Measurements from ENCODE around the gene ORMDL1. TPM values are rescaled to one million over a fixed set of nuclear protein-coding genes. Genes with fewer than 3 reads are reported as not detected.

ORMDL1 gene
- total and polyA plus RNA-seq, 2 donors (not counting 1 experiment from before 2014, with no cell fraction given): 68.5 to 96.7 TPM

DNA sequence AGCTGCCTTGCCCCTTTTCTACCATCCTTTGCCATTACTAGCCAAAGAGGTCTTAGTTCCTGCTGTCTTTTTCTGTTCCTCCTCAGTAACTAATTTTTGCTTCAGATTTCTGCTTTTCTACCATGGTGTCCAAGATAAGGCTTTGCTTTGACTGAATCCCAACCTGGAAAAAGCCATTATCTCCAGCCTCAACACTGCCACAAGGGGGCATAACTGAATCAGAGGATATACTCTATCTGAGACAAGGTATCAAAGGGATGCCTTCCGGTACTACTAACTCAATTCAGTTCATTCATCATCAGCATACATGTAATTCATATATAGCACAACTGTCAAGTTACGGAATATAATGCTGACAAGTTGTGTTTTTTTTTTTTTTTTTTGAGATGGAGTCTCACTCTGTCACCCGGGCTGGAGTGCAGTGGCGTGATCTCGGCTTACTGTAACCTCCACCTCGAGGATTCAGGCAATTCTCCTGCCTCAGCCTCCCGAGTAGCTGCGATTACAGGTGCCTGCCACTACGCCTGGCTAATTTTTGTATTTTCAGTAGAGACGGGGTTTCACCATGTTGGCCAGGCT is 33.0 kb downstream of the ORMDL1 start:
- peak; percentile 7 to 38 for DNase-seq (ENCODE audit: low read depth in 2 of 2)
- Histone ChIP-seq H3K4me1 (ENCODE audit: control insufficient read depth, extremely low read depth, insufficient read depth, low read length) (no peaks in the 10 kb centered on the region), H3K4me2 (ENCODE audit: extremely low read depth, insufficient read depth, low read length) (no peak overlapping the region), H3K27me3 (ENCODE audit: control insufficient read depth, insufficient read depth, low read length) (no peaks in the 10 kb centered on the region), H3K36me3 (ENCODE audit: control insufficient read depth, insufficient read depth, low read length) (no peaks in the 10 kb centered on the region), H3K9ac (ENCODE audit: insufficient read depth, low read length) (no peak overlapping the region), H3K27ac (ENCODE audit: insufficient read depth, low read length) (no peak overlapping the region), H4K20me1 (ENCODE audit: control insufficient read depth, extremely low read depth, insufficient read depth, low read length) (no peaks in the 10 kb centered on the region), H3K4me3 (replicated peaks in 1 of 4; ENCODE audit: control extremely low read depth in 1 of 4, insufficient read depth in 1 of 4, low read depth in 3 of 4, low read length in 4 of 4) (no peak overlapping the region), H3K9me3 (ENCODE audit: control insufficient read depth, insufficient read depth, low read depth, low read length) (no peaks in the 10 kb centered on the region), H2AFZ (ENCODE audit: low read length) (no peak overlapping the region), H3K79me2 (ENCODE audit: control insufficient read depth, insufficient read depth, low read length) (no peaks in the 10 kb centered on the region)
- TF ChIP-seq CTCF (conservative IDR thresholded peaks at IDR 0.05 in 1 of 2, IDR thresholded peaks at IDR 0.05 in 1 of 2; ENCODE audit: low read depth in 1 of 2, low read length in 2 of 2) (peak; percentile 67 to 78), EZH2 (IDR thresholded peaks at IDR 0.05; ENCODE audit: low read length, missing control alignments) (no peak)

- Histone ChIP-seq H4K20me1 (ENCODE audit: control insufficient read depth, extremely low read depth, insufficient read depth, low read length) (no peaks in the 10 kb centered on the region), H3K27ac (ENCODE audit: insufficient read depth, low read length) (no peak overlapping the region), H2AFZ (ENCODE audit: low read length) (no peak overlapping the region), H3K4me1 (ENCODE audit: control insufficient read depth, extremely low read depth, insufficient read depth, low read length) (no peaks in the 10 kb centered on the region), H3K4me3 (replicated peaks in 1 of 4; ENCODE audit: control extremely low read depth in 1 of 4, insufficient read depth in 1 of 4, low read depth in 3 of 4, low read length in 4 of 4) (no peak overlapping the region), H3K79me2 (ENCODE audit: control insufficient read depth, insufficient read depth, low read length) (no peaks in the 10 kb centered on the region), H3K9me3 (ENCODE audit: control insufficient read depth, insufficient read depth, low read depth, low read length) (no peaks in the 10 kb centered on the region), H3K27me3 (ENCODE audit: control insufficient read depth, insufficient read depth, low read length) (no peaks in the 10 kb centered on the region), H3K36me3 (ENCODE audit: control insufficient read depth, insufficient read depth, low read length) (no peaks in the 10 kb centered on the region), H3K9ac (ENCODE audit: insufficient read depth, low read length) (no peak overlapping the region), H3K4me2 (ENCODE audit: extremely low read depth, insufficient read depth, low read length) (no peak overlapping the region)
- TF ChIP-seq EZH2 (IDR thresholded peaks at IDR 0.05; ENCODE audit: low read length, missing control alignments) (no peak), CTCF (conservative IDR thresholded peaks at IDR 0.05 in 1 of 2, IDR thresholded peaks at IDR 0.05 in 1 of 2; ENCODE audit: low read depth in 1 of 2, low read length in 2 of 2) (no peak)
- DNase-seq (ENCODE audit: low read depth in 2 of 2): no peak
Observed at GRCh38 chr2:189729430-189729829, 54.7 kb downstream of the ORMDL1 start.

- TF ChIP-seq EZH2 (IDR thresholded peaks at IDR 0.05; ENCODE audit: low read length, missing control alignments) (no peak), CTCF (conservative IDR thresholded peaks at IDR 0.05 in 1 of 2, IDR thresholded peaks at IDR 0.05 in 1 of 2; ENCODE audit: low read depth in 1 of 2, low read length in 2 of 2) (no peak)
- DNase-seq (ENCODE audit: low read depth in 2 of 2): no peak
- Histone ChIP-seq H3K27me3 (ENCODE audit: control insufficient read depth, insufficient read depth, low read length) (no peaks in the 10 kb centered on the region), H4K20me1 (ENCODE audit: control insufficient read depth, extremely low read depth, insufficient read depth, low read length) (no peaks in the 10 kb centered on the region), H3K4me3 (replicated peaks in 1 of 4; ENCODE audit: control extremely low read depth in 1 of 4, insufficient read depth in 1 of 4, low read depth in 3 of 4, low read length in 4 of 4) (no peak overlapping the region), H3K9ac (ENCODE audit: insufficient read depth, low read length) (no peak overlapping the region), H3K9me3 (ENCODE audit: control insufficient read depth, insufficient read depth, low read depth, low read length) (no peaks in the 10 kb centered on the region), H3K4me1 (ENCODE audit: control insufficient read depth, extremely low read depth, insufficient read depth, low read length) (no peaks in the 10 kb centered on the region), H2AFZ (ENCODE audit: low read length) (no peak overlapping the region), H3K36me3 (ENCODE audit: control insufficient read depth, insufficient read depth, low read length) (no peaks in the 10 kb centered on the region), H3K27ac (ENCODE audit: insufficient read depth, low read length) (no peak overlapping the region), H3K4me2 (ENCODE audit: extremely low read depth, insufficient read depth, low read length) (no peak overlapping the region), H3K79me2 (ENCODE audit: control insufficient read depth, insufficient read depth, low read length) (no peaks in the 10 kb centered on the region)
Observed at GRCh38 chr2:189726849-189727248, 57.3 kb downstream of the ORMDL1 start.
